GM12878 (cell line): Measurements from ENCODE around the gene TEDC1. TPM values are rescaled to one million over a fixed set of nuclear protein-coding genes. Genes with fewer than 3 reads are reported as not detected.

Source experiments
- ATAC-seq: fragments of 200-7000 bp; cut with Tn5 transposase; 3 replicates; pipeline ENCODE4 v1.9.1; 2020; ENCODE audit warnings: mild to moderate bottlenecking, moderate library complexity
- BruUV-seq: library from RNA; stranded (reverse); fragments of 400-500 nt; replicated peaks from 2 replicates; lab custom pipeline; 2021; lab: Mats Ljungman, UMichigan
- CTCF ChIA-PET: fragments of 300-600 bp; sonication (Branson Sonifier 250); formaldehyde crosslinking; extraction: SDS; loops from one replicate; lab custom pipeline; 2021; ENCODE audit warnings: inconsistent platforms; lab: Yijun Ruan, JAX
- POLR2A ChIA-PET: fragments of 350-600 bp; formaldehyde crosslinking; extraction: SDS; loops from one replicate; lab custom pipeline; 2021; ENCODE audit warnings: inconsistent platforms; lab: Charles Lee
- RAD21 ChIA-PET: fragments of 300-600 bp; sonication (Branson Sonifier 250); formaldehyde crosslinking; loops from one replicate; lab custom pipeline; 2023; ENCODE audit warnings: antibody characterized with exemption; ENCODE audit not compliant: unreplicated experiment; lab: Charles Lee
- SMC1A ChIA-PET: fragments of 300-600 bp; sonication (Branson Sonifier 250); formaldehyde crosslinking; loops from one replicate; lab custom pipeline; 2023; ENCODE audit not compliant: unreplicated experiment, uncharacterized antibody; lab: Charles Lee
- DNase-seq: peaks from one replicate; pipeline ENCODE4 v3.0.0-alpha.2; 2011; ENCODE audit warnings: low read depth, low spot score
- FAIRE-seq: peaks from 3 replicates; lab custom pipeline; 2011; peaks lifted over from hg19 to GRCh38; lab: Jason Lieb, UNC
- H2AFZ ChIP-seq: 2 replicates; pipeline ENCODE4 v1.6.0; 2011; ENCODE audit warnings: low read depth, low read length, control low read depth; ENCODE audit not compliant: control insufficient read depth
- H3K27ac ChIP-seq: 2 replicates; pipeline ENCODE4 v1.5.1; 2011; ENCODE audit warnings: control low read depth; ENCODE audit not compliant: control insufficient read depth, insufficient read depth
- H3K27me3 ChIP-seq, 2 experiments: replicated peaks in 1 of 2; 2 replicates each; pipeline versions ENCODE4 v1.6.0 to v1.6.1; 2011; ENCODE audit warnings: low read length in 1 of 2; ENCODE audit not compliant: control insufficient read depth in 2 of 2, insufficient read depth in 2 of 2
- H3K36me3 ChIP-seq, 2 experiments: 2 replicates each; pipeline ENCODE4 v1.5.1; 2011; ENCODE audit warnings: low read length in 1 of 2; ENCODE audit not compliant: control insufficient read depth in 2 of 2, insufficient read depth in 2 of 2
- H3K4me1 ChIP-seq: 2 replicates; pipeline ENCODE4 v1.6.1; 2011; ENCODE audit warnings: mild to moderate bottlenecking, low read length, moderate library complexity, mixed read lengths; ENCODE audit not compliant: control insufficient read depth, insufficient read depth
- H3K4me2 ChIP-seq: 2 replicates; pipeline ENCODE4 v1.6.0; 2011; ENCODE audit warnings: control low read depth; ENCODE audit not compliant: control insufficient read depth, insufficient read depth
- H3K4me3 ChIP-seq: fragments of 200-600 bp; sonication (generic); 2 replicates; pipeline ENCODE4 v1.5.1; 2016
- H3K79me2 ChIP-seq: 2 replicates; pipeline ENCODE4 v1.6.0; 2011; ENCODE audit warnings: low read length; ENCODE audit not compliant: control insufficient read depth, insufficient read depth
- H3K9ac ChIP-seq: 2 replicates; pipeline ENCODE4 v1.8.0; 2011; ENCODE audit warnings: low read length, control low read depth, mixed read lengths; ENCODE audit not compliant: control insufficient read depth, insufficient read depth
- H3K9me3 ChIP-seq: replicated peaks from 3 replicates; pipeline ENCODE4 v1.5.1; 2011; ENCODE audit warnings: mild to moderate bottlenecking, low read length; ENCODE audit not compliant: control insufficient read depth, insufficient read depth
- H4K20me1 ChIP-seq: 2 replicates; pipeline ENCODE4 v1.6.0; 2011; ENCODE audit not compliant: control insufficient read depth, insufficient read depth
- CBX5 ChIP-seq: sonication (generic); IDR thresholded peaks from 2 replicates; pipeline ENCODE4 v1.6.1; 2016; ENCODE audit warnings: low read depth, moderate library complexity, mild to moderate bottlenecking, inconsistent platforms
- EZH2 ChIP-seq: IDR thresholded peaks from 2 replicates; pipeline ENCODE4 v1.6.1; 2012; ENCODE audit warnings: low read depth, mild to moderate bottlenecking, control low read depth, inconsistent platforms, low read length, borderline replicate concordance; ENCODE audit not compliant: control insufficient read depth
- GABPA ChIP-seq: IDR thresholded peaks from 2 replicates; pipeline ENCODE4 v1.6.1; 2014; ENCODE audit warnings: antibody characterized with exemption, low read depth, mild to moderate bottlenecking, inconsistent platforms
- HDGF ChIP-seq: fragments of 450-650 bp; IDR thresholded peaks from 2 replicates; pipeline ENCODE4 v1.6.1; 2016; ENCODE audit warnings: antibody characterized with exemption
- JUNB ChIP-seq: IDR thresholded peaks from 2 replicates; pipeline ENCODE4 v1.6.1; 2016; ENCODE audit warnings: antibody characterized with exemption, mild to moderate bottlenecking
- KDM1A ChIP-seq: fragments of 200-600 bp; sonication (generic); IDR thresholded peaks from 2 replicates; pipeline ENCODE4 v1.6.1; 2016; ENCODE audit warnings: borderline replicate concordance
- NFXL1 ChIP-seq: fragments of 450-650 bp; IDR thresholded peaks from 2 replicates; pipeline ENCODE4 v1.6.1; 2017; ENCODE audit warnings: antibody characterized with exemption, mild to moderate bottlenecking, borderline replicate concordance
- PAX5 ChIP-seq: IDR thresholded peaks from 2 replicates; pipeline ENCODE4 v1.6.1; 2011; ENCODE audit warnings: low read depth, low read length, borderline replicate concordance
- POLR2AphosphoS5 ChIP-seq: IDR thresholded peaks from 2 replicates; pipeline ENCODE4 v1.6.1; 2011; ENCODE audit warnings: mild to moderate bottlenecking, low read length, inconsistent platforms
- POU2F2 ChIP-seq: IDR thresholded peaks from 3 replicates; pipeline ENCODE4 v1.6.1; 2011; ENCODE audit warnings: low read depth, mild to moderate bottlenecking, low read length, borderline replicate concordance
- SMAD5 ChIP-seq: IDR thresholded peaks from 2 replicates; pipeline ENCODE4 v1.6.1; 2016; ENCODE audit warnings: antibody characterized with exemption, low read depth
- TARDBP ChIP-seq: IDR thresholded peaks from 2 replicates; pipeline ENCODE4 v1.6.1; 2016; ENCODE audit warnings: borderline replicate concordance
- WRNIP1 ChIP-seq: IDR thresholded peaks from 2 replicates; pipeline ENCODE4 v1.6.1; 2011; ENCODE audit warnings: low read depth, low read length, improper control_type of control experiment, borderline replicate concordance
- ZNF24 ChIP-seq: fragments of 450-650 bp; IDR thresholded peaks from 2 replicates; pipeline ENCODE4 v1.6.1; 2017; ENCODE audit warnings: antibody characterized with exemption, mild to moderate bottlenecking
- ZSCAN29 ChIP-seq: fragments of 450-650 bp; IDR thresholded peaks from 2 replicates; pipeline ENCODE4 v1.6.1; 2017; ENCODE audit warnings: mild to moderate bottlenecking, moderate library complexity
- WGBS: methylation state at CpG from one replicate; pipeline ENCODE4 v1.1.6; 2016; ENCODE audit warnings: low lambda C conversion rate; ENCODE audit not compliant: insufficient replicate concordance, insufficient coverage; ENCODE audit errors: missing lambda C conversion rate; 5-methylcytosine and 5-hydroxymethylcytosine counted together
- in situ Hi-C: fragments of 300-500 bp; cut with MboI; formaldehyde crosslinking; loops from 9 replicates; pipeline ENCODE4 v1.14.3; 2018; ENCODE audit warnings: mixed read lengths
- intact Hi-C: fragments of 100-400 bp; cut with micrococcal nuclease; formaldehyde crosslinking; loops from one replicate; pipeline ENCODE4 v1.14.2; 2022; ENCODE audit not compliant: unreplicated experiment
- polyA plus RNA-seq, 11 experiments: library from polyadenylated mRNA; depleted of rRNA in 4 of 11; unstranded in 6 of 11; stranded (reverse) in 5 of 11; fragments of >200 nt; fragmentation: Nextera tagmentation in 4 of 11; fragmentation: Illumina TruSeq in 1 of 11; extraction: Ambion mirVana in 4 of 11; extraction: Trizol in 1 of 11; gene quantifications; 1 replicate in 1 of 11; 2 replicates in 10 of 11; pipeline versions ENCODE4 v1.2.1 to v1.2.3, GENCODE V29; 2011 to 2016; ENCODE audit warnings: inconsistent platforms in 2 of 11, missing spikeins in 2 of 11, low read depth in 1 of 11
- total RNA-seq, 4 experiments: library from RNA; depleted of rRNA in 3 of 4; stranded (reverse); fragments of >200 nt in 3 of 4; fragmentation: Illumina TruSeq in 1 of 4; extraction: Trizol in 1 of 4; gene quantifications; 2 replicates each; pipeline versions ENCODE4 v1.2.1 to v1.2.3, GENCODE V29; 2013 to 2021
- TF ChIP-seq, protein P1 (sequence below): IDR thresholded peaks from 2 replicates; pipeline ENCODE4 v1.6.1; 2011; ENCODE audit warnings: mild to moderate bottlenecking, low read depth, low read length, moderate library complexity; ENCODE audit not compliant: insufficient replicate concordance
- TF ChIP-seq, protein P2 (sequence below): fragments of 450-650 bp; IDR thresholded peaks from 2 replicates; pipeline ENCODE4 v1.6.1; 2017; ENCODE audit warnings: low read depth, mild to moderate bottlenecking, moderate library complexity
- TF ChIP-seq, protein P3 (sequence below): fragments of 450-650 bp; formaldehyde crosslinking; IDR thresholded peaks from 2 replicates; pipeline ENCODE4 v1.4.0; 2022; ENCODE audit warnings: mild to moderate bottlenecking, moderate library complexity

TEDC1 gene
- total and polyA plus RNA-seq, 10 of the 15 experiments (the other 5 are each of a cell fraction or from before 2014, with no cell fraction given) = 0.19 to 34.2 (median 14.5) TPM

DNA sequence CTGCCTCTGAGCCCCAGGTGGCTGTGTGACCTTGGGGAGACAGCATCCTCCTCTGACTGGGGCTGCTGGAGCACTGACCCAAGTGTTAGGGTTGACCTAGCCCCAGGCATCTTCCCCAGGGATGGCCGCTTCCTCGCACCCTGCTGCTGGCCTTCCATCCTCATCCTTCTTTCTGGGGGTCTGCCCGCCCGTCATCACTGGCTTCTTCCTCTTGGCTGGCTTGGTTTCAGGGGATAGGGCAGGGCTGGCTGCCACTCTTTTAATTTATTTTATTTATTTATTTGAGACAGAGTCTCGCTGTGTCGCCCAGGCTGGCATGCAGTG, 3.5 kb downstream of the TEDC1 start:
- Histone ChIP-seq H3K9ac (no peak overlapping the region), H3K4me3 (no peak overlapping the region), H4K20me1 (no peaks in the 10 kb centered on the region), H3K36me3 (no peaks in the 10 kb centered on the region; a peak in 1 of 4 replicates), H3K79me2 (peaks cover 5% of the 10 kb centered on the region), H3K27ac (no peak overlapping the region), H3K27me3 (no peaks in the 10 kb centered on the region), H3K4me2 (no peak overlapping the region), H2AFZ (no peak overlapping the region), H3K4me1 (peaks cover 7% of the 10 kb centered on the region), H3K9me3 (no peaks in the 10 kb centered on the region)
- RAD21 ChIA-PET = no interaction called here
- no peak for ATAC-seq
- FAIRE-seq = no peak
- in situ Hi-C loops (no loop called here), intact Hi-C loops (loop anchor here (5.0 kb wide), 1 partner anchor 33 kb away; the partner anchor contains the start of gene TMEM121)
- SMC1A ChIA-PET = no interaction called here
- no TSS peak for BruUV-seq
- CTCF ChIA-PET = interaction anchor here (0.6 kb wide), 1 partner anchor 181 kb away, joined by 3 read pairs; no protein-coding TSS in a partner anchor
- no peak for DNase-seq
- 96% methylated on average over 6 of the region's 6 CpGs for WGBS
- POLR2A ChIA-PET = no interaction called here
- TF ChIP-seq PAX5 (no peak), NFXL1 (no peak), TARDBP (no peak), CBX5 (no peak), JUNB (no peak), SMAD5 (no peak), KDM1A (no peak), WRNIP1 (no peak), GABPA (no peak), ZSCAN29 (no peak), POU2F2 (no peak), EZH2 (no peak), ZNF24 (no peak), POLR2AphosphoS5 (no peak), HDGF (no peak)
- TF ChIP-seq, protein P1, sequence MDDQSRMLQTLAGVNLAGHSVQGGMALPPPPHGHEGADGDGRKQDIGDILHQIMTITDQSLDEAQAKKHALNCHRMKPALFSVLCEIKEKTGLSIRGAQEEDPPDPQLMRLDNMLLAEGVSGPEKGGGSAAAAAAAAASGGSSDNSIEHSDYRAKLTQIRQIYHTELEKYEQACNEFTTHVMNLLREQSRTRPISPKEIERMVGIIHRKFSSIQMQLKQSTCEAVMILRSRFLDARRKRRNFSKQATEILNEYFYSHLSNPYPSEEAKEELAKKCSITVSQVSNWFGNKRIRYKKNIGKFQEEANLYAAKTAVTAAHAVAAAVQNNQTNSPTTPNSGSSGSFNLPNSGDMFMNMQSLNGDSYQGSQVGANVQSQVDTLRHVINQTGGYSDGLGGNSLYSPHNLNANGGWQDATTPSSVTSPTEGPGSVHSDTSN = no peak
- TF ChIP-seq, protein P2, sequence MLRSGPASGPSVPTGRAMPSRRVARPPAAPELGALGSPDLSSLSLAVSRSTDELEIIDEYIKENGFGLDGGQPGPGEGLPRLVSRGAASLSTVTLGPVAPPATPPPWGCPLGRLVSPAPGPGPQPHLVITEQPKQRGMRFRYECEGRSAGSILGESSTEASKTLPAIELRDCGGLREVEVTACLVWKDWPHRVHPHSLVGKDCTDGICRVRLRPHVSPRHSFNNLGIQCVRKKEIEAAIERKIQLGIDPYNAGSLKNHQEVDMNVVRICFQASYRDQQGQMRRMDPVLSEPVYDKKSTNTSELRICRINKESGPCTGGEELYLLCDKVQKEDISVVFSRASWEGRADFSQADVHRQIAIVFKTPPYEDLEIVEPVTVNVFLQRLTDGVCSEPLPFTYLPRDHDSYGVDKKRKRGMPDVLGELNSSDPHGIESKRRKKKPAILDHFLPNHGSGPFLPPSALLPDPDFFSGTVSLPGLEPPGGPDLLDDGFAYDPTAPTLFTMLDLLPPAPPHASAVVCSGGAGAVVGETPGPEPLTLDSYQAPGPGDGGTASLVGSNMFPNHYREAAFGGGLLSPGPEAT = no peak
- TF ChIP-seq, protein P3, sequence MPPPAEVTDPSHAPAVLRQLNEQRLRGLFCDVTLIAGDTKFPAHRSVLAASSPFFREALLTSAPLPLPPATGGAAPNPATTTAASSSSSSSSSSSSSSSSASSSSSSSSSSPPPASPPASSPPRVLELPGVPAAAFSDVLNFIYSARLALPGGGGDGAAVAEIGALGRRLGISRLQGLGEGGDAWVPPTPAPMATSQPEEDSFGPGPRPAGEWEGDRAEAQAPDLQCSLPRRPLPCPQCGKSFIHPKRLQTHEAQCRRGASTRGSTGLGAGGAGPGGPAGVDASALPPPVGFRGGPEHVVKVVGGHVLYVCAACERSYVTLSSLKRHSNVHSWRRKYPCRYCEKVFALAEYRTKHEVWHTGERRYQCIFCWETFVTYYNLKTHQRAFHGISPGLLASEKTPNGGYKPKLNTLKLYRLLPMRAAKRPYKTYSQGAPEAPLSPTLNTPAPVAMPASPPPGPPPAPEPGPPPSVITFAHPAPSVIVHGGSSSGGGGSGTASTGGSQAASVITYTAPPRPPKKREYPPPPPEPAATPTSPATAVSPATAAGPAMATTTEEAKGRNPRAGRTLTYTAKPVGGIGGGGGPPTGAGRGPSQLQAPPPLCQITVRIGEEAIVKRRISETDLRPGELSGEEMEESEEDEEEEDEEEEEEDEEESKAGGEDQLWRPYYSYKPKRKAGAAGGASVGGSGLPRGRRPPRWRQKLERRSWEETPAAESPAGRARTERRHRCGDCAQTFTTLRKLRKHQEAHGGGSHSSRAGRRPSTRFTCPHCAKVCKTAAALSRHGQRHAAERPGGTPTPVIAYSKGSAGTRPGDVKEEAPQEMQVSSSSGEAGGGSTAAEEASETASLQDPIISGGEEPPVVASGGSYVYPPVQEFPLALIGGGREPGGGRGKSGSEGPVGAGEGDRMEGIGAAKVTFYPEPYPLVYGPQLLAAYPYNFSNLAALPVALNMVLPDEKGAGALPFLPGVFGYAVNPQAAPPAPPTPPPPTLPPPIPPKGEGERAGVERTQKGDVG (CRISPR knock-in tag) = no peak
